ENCODE measurements around the gene CNOT3.
"Not testable (repeated sequence)": the region's sequence is repeated elsewhere in the genome, so short reads cannot be mapped to it uniquely, and the experiment has no call there.

The CNOT3 gene

GRCh38 chr19:54137699-54138488 lies at the start of gene CNOT3:
CNOT3 (plus strand) TSS chr19:54137762; CDS start chr19:54142979, 5,217 bp downstream.
- peak; percentile 78 for DNase-seq (ENCODE audit: low spot score)

GRCh38 chr19:54094426-54095000 lies 43.0 kb upstream of the CNOT3 start:
- no peak for DNase-seq (ENCODE audit: low spot score)

GRCh38 chr19:54095136-54095858 lies 42.3 kb upstream of the CNOT3 start:
- no peak for DNase-seq (ENCODE audit: low spot score)

GRCh38 chr19:54095859-54096616 lies 41.5 kb upstream of the CNOT3 start:
- DNase-seq (ENCODE audit: low spot score), result peak; percentile 77

GRCh38 chr19:54096617-54097106 lies 40.9 kb upstream of the CNOT3 start:
- DNase-seq (ENCODE audit: low spot score), result peak; percentile 27

GRCh38 chr19:54099190-54099902 lies 38.2 kb upstream of the CNOT3 start:
- no peak for DNase-seq (ENCODE audit: low spot score)

- DNase-seq (ENCODE audit: low spot score), result not testable (repeated sequence)
Measured at GRCh38 chr19:54099903-54100255, 37.7 kb upstream of the CNOT3 start.

GRCh38 chr19:54100561-54100960 lies 37.0 kb upstream of the CNOT3 start, which contains the start of gene OSCAR:
OSCAR (minus strand) TSS chr19:54100803; CDS start chr19:54100792, 11 bp downstream.
- DNase-seq (ENCODE audit: low spot score), result no peak

- peak; percentile 100 for DNase-seq (ENCODE audit: low spot score)
Measured at GRCh38 chr19:54102421-54103169, 35.0 kb upstream of the CNOT3 start, which contains the start of gene NDUFA3. NDUFA3 (plus strand) TSS chr19:54102855; CDS start chr19:54102879, 24 bp downstream.

- DNase-seq (ENCODE audit: low spot score), result no peak
Measured at GRCh38 chr19:54104998-54105715, 32.4 kb upstream of the CNOT3 start.

GRCh38 chr19:54105796-54106195 lies 31.8 kb upstream of the CNOT3 start:
- no peak for DNase-seq (ENCODE audit: low spot score)

GRCh38 chr19:54106716-54107115 lies 30.8 kb upstream of the CNOT3 start:
- DNase-seq (ENCODE audit: low spot score), result no peak

GRCh38 chr19:54107876-54108490 lies 29.6 kb upstream of the CNOT3 start:
- DNase-seq (ENCODE audit: low spot score), result no peak

- no peak for DNase-seq (ENCODE audit: low spot score)
Measured at GRCh38 chr19:54108496-54108895, 29.1 kb upstream of the CNOT3 start.

GRCh38 chr19:54109651-54110050 lies 27.9 kb upstream of the CNOT3 start:
- DNase-seq (ENCODE audit: low spot score), result no peak

GRCh38 chr19:54114340-54115108 lies 23.0 kb upstream of the CNOT3 start:
- DNase-seq (ENCODE audit: low spot score), result no peak

- DNase-seq (ENCODE audit: low spot score), result peak; percentile 99
Measured at GRCh38 chr19:54115109-54116063, 22.2 kb upstream of the CNOT3 start, which contains the start of the genes PRPF31 and TFPT. PRPF31 (plus strand) TSS chr19:54115754; CDS start chr19:54118279, 2,525 bp downstream. TFPT (minus strand) TSS chr19:54115657; CDS start chr19:54115269, 388 bp downstream.
